Measurements from ENCODE around the gene MRPL14.

DNA sequence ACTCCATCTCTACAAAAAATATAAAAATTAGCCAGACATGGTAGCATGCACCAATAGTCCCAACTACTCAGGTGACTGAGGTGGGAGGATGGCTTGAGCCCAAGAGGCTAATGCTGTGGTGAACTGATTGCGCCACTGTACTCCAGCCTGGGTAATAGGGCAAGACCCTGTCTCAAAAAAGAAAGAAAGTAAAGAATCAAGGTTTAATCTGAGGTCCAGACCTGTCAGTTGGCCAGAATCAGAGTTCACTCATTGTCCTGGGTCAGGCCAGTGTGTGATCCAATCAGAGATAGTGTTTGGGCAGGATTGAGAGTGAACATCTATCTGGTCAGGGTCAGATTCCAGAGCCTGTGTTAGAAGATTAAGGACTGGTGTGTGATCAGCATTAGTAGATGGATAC lies 15.6 kb upstream of the MRPL14 start:
- no peak for TF ChIP-seq EZH2 (IDR thresholded peaks at IDR 0.05; ENCODE audit: low read depth, unreplicated experiment)
- no peak for TF ChIP-seq POLR2AphosphoS5 (IDR thresholded peaks at IDR 0.05; ENCODE audit: low read depth)
- TF ChIP-seq, protein P1, sequence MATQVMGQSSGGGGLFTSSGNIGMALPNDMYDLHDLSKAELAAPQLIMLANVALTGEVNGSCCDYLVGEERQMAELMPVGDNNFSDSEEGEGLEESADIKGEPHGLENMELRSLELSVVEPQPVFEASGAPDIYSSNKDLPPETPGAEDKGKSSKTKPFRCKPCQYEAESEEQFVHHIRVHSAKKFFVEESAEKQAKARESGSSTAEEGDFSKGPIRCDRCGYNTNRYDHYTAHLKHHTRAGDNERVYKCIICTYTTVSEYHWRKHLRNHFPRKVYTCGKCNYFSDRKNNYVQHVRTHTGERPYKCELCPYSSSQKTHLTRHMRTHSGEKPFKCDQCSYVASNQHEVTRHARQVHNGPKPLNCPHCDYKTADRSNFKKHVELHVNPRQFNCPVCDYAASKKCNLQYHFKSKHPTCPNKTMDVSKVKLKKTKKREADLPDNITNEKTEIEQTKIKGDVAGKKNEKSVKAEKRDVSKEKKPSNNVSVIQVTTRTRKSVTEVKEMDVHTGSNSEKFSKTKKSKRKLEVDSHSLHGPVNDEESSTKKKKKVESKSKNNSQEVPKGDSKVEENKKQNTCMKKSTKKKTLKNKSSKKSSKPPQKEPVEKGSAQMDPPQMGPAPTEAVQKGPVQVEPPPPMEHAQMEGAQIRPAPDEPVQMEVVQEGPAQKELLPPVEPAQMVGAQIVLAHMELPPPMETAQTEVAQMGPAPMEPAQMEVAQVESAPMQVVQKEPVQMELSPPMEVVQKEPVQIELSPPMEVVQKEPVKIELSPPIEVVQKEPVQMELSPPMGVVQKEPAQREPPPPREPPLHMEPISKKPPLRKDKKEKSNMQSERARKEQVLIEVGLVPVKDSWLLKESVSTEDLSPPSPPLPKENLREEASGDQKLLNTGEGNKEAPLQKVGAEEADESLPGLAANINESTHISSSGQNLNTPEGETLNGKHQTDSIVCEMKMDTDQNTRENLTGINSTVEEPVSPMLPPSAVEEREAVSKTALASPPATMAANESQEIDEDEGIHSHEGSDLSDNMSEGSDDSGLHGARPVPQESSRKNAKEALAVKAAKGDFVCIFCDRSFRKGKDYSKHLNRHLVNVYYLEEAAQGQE (IDR thresholded peaks at IDR 0.05; ENCODE audit: unreplicated experiment): no peak
- TF ChIP-seq NANOG (IDR thresholded peaks at IDR 0.05; ENCODE audit: borderline replicate concordance): no peak
- no peak for TF ChIP-seq ZNF114 (CRISPR knock-in tag; IDR thresholded peaks at IDR 0.05)
- TF ChIP-seq, protein P2, sequence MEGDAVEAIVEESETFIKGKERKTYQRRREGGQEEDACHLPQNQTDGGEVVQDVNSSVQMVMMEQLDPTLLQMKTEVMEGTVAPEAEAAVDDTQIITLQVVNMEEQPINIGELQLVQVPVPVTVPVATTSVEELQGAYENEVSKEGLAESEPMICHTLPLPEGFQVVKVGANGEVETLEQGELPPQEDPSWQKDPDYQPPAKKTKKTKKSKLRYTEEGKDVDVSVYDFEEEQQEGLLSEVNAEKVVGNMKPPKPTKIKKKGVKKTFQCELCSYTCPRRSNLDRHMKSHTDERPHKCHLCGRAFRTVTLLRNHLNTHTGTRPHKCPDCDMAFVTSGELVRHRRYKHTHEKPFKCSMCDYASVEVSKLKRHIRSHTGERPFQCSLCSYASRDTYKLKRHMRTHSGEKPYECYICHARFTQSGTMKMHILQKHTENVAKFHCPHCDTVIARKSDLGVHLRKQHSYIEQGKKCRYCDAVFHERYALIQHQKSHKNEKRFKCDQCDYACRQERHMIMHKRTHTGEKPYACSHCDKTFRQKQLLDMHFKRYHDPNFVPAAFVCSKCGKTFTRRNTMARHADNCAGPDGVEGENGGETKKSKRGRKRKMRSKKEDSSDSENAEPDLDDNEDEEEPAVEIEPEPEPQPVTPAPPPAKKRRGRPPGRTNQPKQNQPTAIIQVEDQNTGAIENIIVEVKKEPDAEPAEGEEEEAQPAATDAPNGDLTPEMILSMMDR (conservative IDR thresholded peaks at IDR 0.05; ENCODE audit: low read depth in 2 of 2): no peak
- no peak for TF ChIP-seq EZH2phosphoT487 (IDR thresholded peaks at IDR 0.05; ENCODE audit: unreplicated experiment)
- TF ChIP-seq JUNB (IDR thresholded peaks at IDR 0.05; ENCODE audit: unreplicated experiment): no peak
- TF ChIP-seq CREB1 (CRISPR knock-in tag; IDR thresholded peaks at IDR 0.05; ENCODE audit: low read depth): no peak
- TF ChIP-seq, protein P3, sequence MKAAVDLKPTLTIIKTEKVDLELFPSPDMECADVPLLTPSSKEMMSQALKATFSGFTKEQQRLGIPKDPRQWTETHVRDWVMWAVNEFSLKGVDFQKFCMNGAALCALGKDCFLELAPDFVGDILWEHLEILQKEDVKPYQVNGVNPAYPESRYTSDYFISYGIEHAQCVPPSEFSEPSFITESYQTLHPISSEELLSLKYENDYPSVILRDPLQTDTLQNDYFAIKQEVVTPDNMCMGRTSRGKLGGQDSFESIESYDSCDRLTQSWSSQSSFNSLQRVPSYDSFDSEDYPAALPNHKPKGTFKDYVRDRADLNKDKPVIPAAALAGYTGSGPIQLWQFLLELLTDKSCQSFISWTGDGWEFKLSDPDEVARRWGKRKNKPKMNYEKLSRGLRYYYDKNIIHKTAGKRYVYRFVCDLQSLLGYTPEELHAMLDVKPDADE (IDR thresholded peaks at IDR 0.05): no peak
- no peak for TF ChIP-seq ZNF331 (CRISPR knock-in tag; IDR thresholded peaks at IDR 0.05; ENCODE audit: low read depth)

All from GM23338 (cell line).